Raji (cell line): ENCODE measurements around the gene MORC4.

Experiments used
- POLR2A ChIP-seq: IDR thresholded peaks from 2 replicates; pipeline ENCODE4 v1.6.1; 2011; ENCODE audit warnings: low read depth, low read length, control low read depth; ENCODE audit not compliant: insufficient read depth

MORC4 gene

DNA sequence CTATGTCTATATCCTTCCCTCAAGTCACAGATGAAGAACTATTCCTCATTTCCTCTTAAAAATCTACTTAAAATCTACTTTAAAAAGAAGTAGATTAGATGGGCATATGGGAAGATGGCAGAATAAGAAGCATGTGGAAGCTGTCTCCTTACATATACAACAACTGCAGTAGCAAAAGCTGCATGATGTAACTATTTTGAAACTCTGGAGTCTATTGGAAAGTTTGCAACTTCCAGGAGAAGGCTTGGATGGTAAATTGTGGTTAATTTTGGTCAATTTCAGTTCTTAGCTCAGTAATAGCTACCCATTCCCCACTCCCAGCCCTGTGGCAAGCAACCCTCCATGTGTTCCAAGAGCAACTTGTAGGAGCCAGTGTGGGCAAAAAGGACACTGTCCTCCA is 36.9 kb downstream of the MORC4 start:
- TF ChIP-seq POLR2A, result no peak

- no peak for TF ChIP-seq POLR2A
These were observed 40.1 kb downstream of the MORC4 start for GRCh38 chrX:106959901-106960300.

- TF ChIP-seq POLR2A, result no peak
These were observed 42.2 kb downstream of the MORC4 start for GRCh38 chrX:106957856-106958255.

- no peak for TF ChIP-seq POLR2A
These were observed 44.8 kb downstream of the MORC4 start for GRCh38 chrX:106955004-106955772.

- TF ChIP-seq POLR2A, result no peak
These were observed 46.0 kb downstream of the MORC4 start for GRCh38 chrX:106954041-106954440.

- TF ChIP-seq POLR2A, result no peak
These were observed 47.0 kb downstream of the MORC4 start for GRCh38 chrX:106952988-106953387.

- no peak for TF ChIP-seq POLR2A
These were observed 47.5 kb downstream of the MORC4 start for GRCh38 chrX:106952538-106952937.

- no peak for TF ChIP-seq POLR2A
These were observed 47.9 kb downstream of the MORC4 start for GRCh38 chrX:106952089-106952488.

DNA sequence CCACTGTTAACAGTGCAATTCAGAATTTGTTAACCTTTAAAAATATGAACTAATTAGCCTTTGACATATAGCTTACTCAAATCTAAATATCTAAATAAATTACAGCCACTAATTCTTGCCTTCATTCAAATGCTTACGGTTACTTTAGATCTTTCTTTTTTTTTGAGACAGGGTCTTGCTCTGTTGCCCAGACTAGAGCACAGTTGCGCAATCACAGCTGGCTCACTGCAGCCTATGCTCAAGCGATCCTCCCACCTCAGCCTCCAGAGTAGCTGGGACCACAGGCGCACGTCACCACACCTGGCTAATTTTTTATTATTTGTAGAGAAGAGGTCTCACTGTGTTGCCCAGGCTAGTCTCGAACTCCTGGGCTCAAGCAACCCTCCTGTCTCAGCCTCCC is 48.8 kb downstream of the MORC4 start:
- TF ChIP-seq POLR2A, result no peak

- no peak for TF ChIP-seq POLR2A
These were observed 49.6 kb downstream of the MORC4 start for GRCh38 chrX:106950381-106950780.

- TF ChIP-seq POLR2A, result no peak
These were observed 50.6 kb downstream of the MORC4 start for GRCh38 chrX:106949366-106949765.

- no peak for TF ChIP-seq POLR2A
These were observed 51.4 kb downstream of the MORC4 start for GRCh38 chrX:106948641-106949040.

- TF ChIP-seq POLR2A, result no peak
These were observed 53.5 kb downstream of the MORC4 start for GRCh38 chrX:106946464-106946863.

DNA sequence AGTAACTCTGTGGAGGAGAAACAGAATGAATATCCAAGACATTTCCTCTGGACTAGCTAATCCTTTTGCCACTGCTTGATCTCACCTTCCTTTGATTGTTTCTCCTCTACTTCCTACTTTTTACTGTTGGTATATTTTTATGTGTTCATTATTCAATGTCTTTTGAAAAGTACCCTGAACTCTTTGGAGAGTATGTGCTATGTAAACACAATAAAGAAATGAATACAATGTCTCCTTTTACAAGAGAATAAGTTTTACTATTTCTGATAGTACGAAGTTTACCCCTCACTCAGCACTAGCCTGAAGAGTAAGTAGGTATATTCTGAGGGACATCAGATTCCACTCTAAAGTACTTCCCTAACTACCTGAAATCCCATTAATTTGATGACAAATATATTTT is 59.9 kb downstream of the MORC4 start:
- TF ChIP-seq POLR2A, result no peak

DNA sequence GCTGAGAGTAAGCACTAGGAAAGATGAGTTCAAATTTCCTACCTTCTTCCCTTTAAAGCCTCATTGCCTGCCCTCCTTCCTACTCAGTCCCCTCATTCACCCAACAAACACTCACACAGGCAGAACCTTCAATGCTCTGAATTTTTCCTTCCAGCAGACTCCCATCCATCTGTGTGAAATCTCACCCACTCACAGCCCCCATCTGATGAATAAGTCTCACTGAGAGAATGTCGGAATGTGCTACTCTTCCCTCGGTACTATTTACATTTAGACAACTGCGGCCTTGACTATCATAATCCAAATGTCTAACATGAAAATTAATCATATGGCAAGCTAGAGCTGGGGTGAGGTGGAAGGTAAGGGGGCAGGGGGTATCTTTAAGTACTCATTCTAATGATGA is 60.4 kb downstream of the MORC4 start:
- no peak for TF ChIP-seq POLR2A

GRCh38 chrX:106936246-106936645 is 63.8 kb downstream of the MORC4 start:
- TF ChIP-seq POLR2A, result no peak

GRCh38 chrX:106935175-106935574 is 64.8 kb downstream of the MORC4 start:
- TF ChIP-seq POLR2A, result no peak
